CD8-positive, alpha-beta memory T cell (primary cell): ENCODE data around the gene CTDNEP1. TPM values are rescaled to one million over a fixed set of nuclear protein-coding genes. Genes with fewer than 3 reads are reported as not detected.

ENCODE experiments used
- CTCF ChIA-PET: fragments of 350-600 bp; sonication (Branson Sonifier 250); formaldehyde crosslinking; loops from one replicate; lab custom pipeline; 2021; ENCODE audit warnings: antibody characterized with exemption; lab: Charles Lee
- POLR2A ChIA-PET: fragments of 350-600 bp; sonication (Branson Sonifier 250); formaldehyde crosslinking; loops from one replicate; lab custom pipeline; 2021; ENCODE audit warnings: antibody characterized with exemption; lab: Charles Lee
- DNase-seq, 5 donors: peaks; one replicate each; pipeline versions ENCODE4 v3.0.0 to v3.0.0-alpha.2; 2020 to 2022; ENCODE audit warnings: mixed read lengths in 1 of 5
- H3K27ac ChIP-seq: one replicate; pipeline ENCODE4 v1.7.0; 2013; ENCODE audit warnings: low read depth, mild to moderate bottlenecking, low read length, moderate library complexity
- H3K27me3 ChIP-seq: 2 replicates; pipeline ENCODE4 v1.7.0; 2013; ENCODE audit warnings: low read length, mild to moderate bottlenecking; ENCODE audit not compliant: insufficient read depth, poor library complexity, severe bottlenecking
- H3K36me3 ChIP-seq: 2 replicates; pipeline ENCODE4 v1.7.0; 2013; ENCODE audit warnings: mild to moderate bottlenecking, low read length, moderate library complexity; ENCODE audit not compliant: insufficient read depth
- H3K4me1 ChIP-seq: 2 replicates; pipeline ENCODE4 v1.7.0; 2013; ENCODE audit warnings: mild to moderate bottlenecking, low read length, moderate library complexity; ENCODE audit not compliant: insufficient read depth
- H3K4me3 ChIP-seq: 2 replicates; pipeline ENCODE4 v1.7.0; 2013; ENCODE audit warnings: mild to moderate bottlenecking, low read length
- H3K9me3 ChIP-seq: 2 replicates; pipeline ENCODE4 v1.7.0; 2013; ENCODE audit warnings: mild to moderate bottlenecking, low read length
- H3K27ac Mint-ChIP-seq, 8 donors: one replicate each; pipeline ENCODE4 v1.8.0; 2020 to 2021; ENCODE audit warnings: mixed read lengths in 8 of 8, mild to moderate bottlenecking in 6 of 8, inconsistent platforms in 3 of 8, moderate library complexity in 3 of 8
- H3K27me3 Mint-ChIP-seq, 2 donors: one replicate each; pipeline ENCODE4 v1.8.0; 2020 to 2021; ENCODE audit warnings: mixed read lengths in 2 of 2, mild to moderate bottlenecking in 1 of 2, moderate library complexity in 1 of 2
- H3K36me3 Mint-ChIP-seq, 3 donors: one replicate each; pipeline ENCODE4 v1.8.0; 2020 to 2021; ENCODE audit warnings: mixed read lengths in 3 of 3, inconsistent platforms in 1 of 3, mild to moderate bottlenecking in 1 of 3
- H3K4me1 Mint-ChIP-seq, 3 donors: one replicate each; pipeline ENCODE4 v1.8.0; 2020 to 2021; ENCODE audit warnings: mixed read lengths in 3 of 3, inconsistent platforms in 1 of 3, mild to moderate bottlenecking in 1 of 3
- H3K4me3 Mint-ChIP-seq, 7 donors: one replicate each; pipeline ENCODE4 v1.8.0; 2020 to 2021; ENCODE audit warnings: mixed read lengths in 7 of 7, mild to moderate bottlenecking in 6 of 7, moderate library complexity in 4 of 7, inconsistent platforms in 2 of 7
- H3K9me3 Mint-ChIP-seq, 5 donors: one replicate each; pipeline ENCODE4 v1.8.0; 2020 to 2022; ENCODE audit warnings: mixed read lengths in 5 of 5, mild to moderate bottlenecking in 3 of 5, moderate library complexity in 2 of 5, inconsistent platforms in 1 of 5
- polyA plus RNA-seq: library from polyadenylated mRNA; unstranded; fragments of 300-500 nt; fragmentation: Illumina TruSeq; gene quantifications from one replicate; pipeline ENCODE4 v1.2.3, GENCODE V29; 2021
- total RNA-seq, 2 experiments: library from RNA; stranded (reverse); gene quantifications; one replicate each; pipeline ENCODE4 v1.2.3, GENCODE V29; 2021

The CTDNEP1 gene
- total and polyA plus RNA-seq, 3 experiments from 2014 or later = 57.1 to 240 (median 224) TPM

GRCh38 chr17:7195971-7196370, 55.6 kb downstream of the CTDNEP1 start:
- Histone ChIP-seq H3K27ac (no peak overlapping the region), H3K4me3 (no peak overlapping the region), H3K9me3 (no peaks in the 10 kb centered on the region), H3K4me1 (no peaks in the 10 kb centered on the region), H3K36me3 (no peaks in the 10 kb centered on the region), H3K27me3 (no peaks in the 10 kb centered on the region)
- Mint-ChIP-seq H3K4me3 (no peak overlapping the region), H3K27ac (no peak overlapping the region), H3K9me3 (no peaks in the 10 kb centered on the region), H3K36me3 (peaks cover 0 to 6% (median 0%) of the 10 kb centered on the region in 3 donors), H3K4me1 (no peaks in the 10 kb centered on the region), H3K27me3 (peaks cover 0 to 2% of the 10 kb centered on the region in 2 donors)
- POLR2A ChIA-PET = no interaction called here
- no peak for DNase-seq
- CTCF ChIA-PET = no interaction called here

Other genes with a start within 250 kb of the CTDNEP1 start
Only the 30 nearest of the 35 such genes appear.
- 1 to 10 TPM; 7.7 to 8.1 TPM for gene SLC16A13, start 215.7 kb downstream of the CTDNEP1 start, total RNA-seq
- gene SLC16A13, start 215.7 kb downstream of the CTDNEP1 start, polyA plus RNA-seq = 1.4 TPM
- 1 to 10 TPM; 1.3 to 1.8 TPM for gene SLC16A11, start 207.6 kb downstream of the CTDNEP1 start, total RNA-seq
- gene SLC16A11, start 207.6 kb downstream of the CTDNEP1 start, polyA plus RNA-seq = 1.6 TPM
- gene CLEC10A, start 171.5 kb downstream of the CTDNEP1 start, total RNA-seq = under 1 TPM; 0.33 to 0.42 TPM
- gene CLEC10A, start 171.5 kb downstream of the CTDNEP1 start, polyA plus RNA-seq = not detected
- not detected for gene ASGR2, start 136.9 kb downstream of the CTDNEP1 start, total RNA-seq
- not detected for gene ASGR2, start 136.9 kb downstream of the CTDNEP1 start, polyA plus RNA-seq
- gene ASGR1, start 72.4 kb downstream of the CTDNEP1 start, total RNA-seq = under 1 TPM; 0.46 to 0.55 TPM
- not detected for gene ASGR1, start 72.4 kb downstream of the CTDNEP1 start, polyA plus RNA-seq
- 1 to 10 TPM; 3.5 to 4.4 TPM for gene DLG4, start 31.9 kb downstream of the CTDNEP1 start, total RNA-seq
- gene DLG4, start 31.9 kb downstream of the CTDNEP1 start, polyA plus RNA-seq = 0.45 TPM
- 100 to 1,000 TPM; 281 to 288 TPM for gene ACADVL, start 31.8 kb downstream of the CTDNEP1 start, total RNA-seq
- gene ACADVL, start 31.8 kb downstream of the CTDNEP1 start, polyA plus RNA-seq = 109 TPM
- 10 to 100 TPM; 61.8 to 65.5 TPM for gene DVL2, start 17.2 kb downstream of the CTDNEP1 start, total RNA-seq
- gene DVL2, start 17.2 kb downstream of the CTDNEP1 start, polyA plus RNA-seq = 24.0 TPM
- gene PHF23, start 12.3 kb downstream of the CTDNEP1 start, total RNA-seq = 10 to 100 TPM; 48.0 to 51.9 TPM
- 25.8 TPM for gene PHF23, start 12.3 kb downstream of the CTDNEP1 start, polyA plus RNA-seq
- 100 to 1,000 TPM; 156 to 165 TPM for gene GABARAP, start 9.3 kb downstream of the CTDNEP1 start, total RNA-seq
- 914 TPM for gene GABARAP, start 9.3 kb downstream of the CTDNEP1 start, polyA plus RNA-seq
- 100 to 1,000 TPM; 106 to 111 TPM for gene ELP5, start 481 bp upstream of the CTDNEP1 start, total RNA-seq
- 84.8 TPM for gene ELP5, start 481 bp upstream of the CTDNEP1 start, polyA plus RNA-seq
- gene CLDN7, start 10.7 kb upstream of the CTDNEP1 start, total RNA-seq = 1 to 10 TPM in 1 of 2 experiments, under 1 TPM in 1; 0.63 to 1.1 TPM
- 2.1 TPM for gene CLDN7, start 10.7 kb upstream of the CTDNEP1 start, polyA plus RNA-seq
- gene SLC2A4, start 30.0 kb upstream of the CTDNEP1 start, total RNA-seq = under 1 TPM; 0.18 to 0.24 TPM
- gene SLC2A4, start 30.0 kb upstream of the CTDNEP1 start, polyA plus RNA-seq = not detected
- under 1 TPM; 0.07 to 0.26 TPM for gene YBX2, start 42.9 kb upstream of the CTDNEP1 start, total RNA-seq
- not detected for gene YBX2, start 42.9 kb upstream of the CTDNEP1 start, polyA plus RNA-seq
- gene EIF5A, start 55.9 kb upstream of the CTDNEP1 start, total RNA-seq = 1,000 to 10,000 TPM; 1,533 to 1,595 TPM
- gene EIF5A, start 55.9 kb upstream of the CTDNEP1 start, polyA plus RNA-seq = 230 TPM
- 10 to 100 TPM; 81.1 to 85.2 TPM for gene GPS2, start 63.6 kb upstream of the CTDNEP1 start, total RNA-seq
- gene GPS2, start 63.6 kb upstream of the CTDNEP1 start, polyA plus RNA-seq = 116 TPM
- gene NEURL4, start 77.6 kb upstream of the CTDNEP1 start, total RNA-seq = 10 to 100 TPM; 60.1 to 60.7 TPM
- 2.7 TPM for gene NEURL4, start 77.6 kb upstream of the CTDNEP1 start, polyA plus RNA-seq
- gene ACAP1, start 84.8 kb upstream of the CTDNEP1 start, total RNA-seq = 100 to 1,000 TPM; 216 to 225 TPM
- gene ACAP1, start 84.8 kb upstream of the CTDNEP1 start, polyA plus RNA-seq = 274 TPM
- 1 to 10 TPM; 4.6 to 5.1 TPM for gene KCTD11, start 100.4 kb upstream of the CTDNEP1 start, total RNA-seq
- gene KCTD11, start 100.4 kb upstream of the CTDNEP1 start, polyA plus RNA-seq = 1.9 TPM
- not detected for gene TMEM95, start 103.4 kb upstream of the CTDNEP1 start, total RNA-seq
- not detected for gene TMEM95, start 103.4 kb upstream of the CTDNEP1 start, polyA plus RNA-seq
- 1 to 10 TPM; 4.4 to 5.8 TPM for gene TNK1, start 129.4 kb upstream of the CTDNEP1 start, total RNA-seq
- gene TNK1, start 129.4 kb upstream of the CTDNEP1 start, polyA plus RNA-seq = 3.1 TPM
- 10 to 100 TPM; 79.1 to 81.6 TPM for gene PLSCR3, start 142.8 kb upstream of the CTDNEP1 start, total RNA-seq
- 152 TPM for gene PLSCR3, start 142.8 kb upstream of the CTDNEP1 start, polyA plus RNA-seq
- 10 to 100 TPM; 45.4 to 51.4 TPM for gene TMEM256, start 152.4 kb upstream of the CTDNEP1 start, total RNA-seq
- 62.4 TPM for gene TMEM256, start 152.4 kb upstream of the CTDNEP1 start, polyA plus RNA-seq
- 1 to 10 TPM; 5.6 to 6.6 TPM for gene NLGN2, start 156.1 kb upstream of the CTDNEP1 start, total RNA-seq
- gene NLGN2, start 156.1 kb upstream of the CTDNEP1 start, polyA plus RNA-seq = 0.06 TPM
- not detected for gene SPEM1, start 168.6 kb upstream of the CTDNEP1 start, total RNA-seq
- not detected for gene SPEM1, start 168.6 kb upstream of the CTDNEP1 start, polyA plus RNA-seq
- gene SPEM2, start 173.9 kb upstream of the CTDNEP1 start, total RNA-seq = not detected
- not detected for gene SPEM2, start 173.9 kb upstream of the CTDNEP1 start, polyA plus RNA-seq
- gene SPEM3, start 177.1 kb upstream of the CTDNEP1 start, total RNA-seq = not detected
- not detected for gene SPEM3, start 177.1 kb upstream of the CTDNEP1 start, polyA plus RNA-seq
- 10 to 100 TPM; 11.1 to 11.9 TPM for gene TMEM102, start 183.7 kb upstream of the CTDNEP1 start, total RNA-seq
- gene TMEM102, start 183.7 kb upstream of the CTDNEP1 start, polyA plus RNA-seq = 23.3 TPM
- gene FGF11, start 187.8 kb upstream of the CTDNEP1 start, total RNA-seq = 1 to 10 TPM in 1 of 2 experiments, under 1 TPM in 1; 0.85 to 1.1 TPM
- 0.12 TPM for gene FGF11, start 187.8 kb upstream of the CTDNEP1 start, polyA plus RNA-seq
- gene CHRNB1, start 193.3 kb upstream of the CTDNEP1 start, total RNA-seq = 1 to 10 TPM; 6.0 to 6.3 TPM
- 24.7 TPM for gene CHRNB1, start 193.3 kb upstream of the CTDNEP1 start, polyA plus RNA-seq